Stimulated activated CD4-positive, alpha-beta T cell treated with anti-CD3 and anti-CD28 coated beads, Interleukin-15, amount 100 ng/mL, for 1 hour (primary cell): ENCODE data around the gene SEPTIN1.
"Not testable (repeated sequence)": the region's sequence is repeated elsewhere in the genome, so short reads cannot be mapped to it uniquely, and the experiment has no call there.

Experiments used
- DNase-seq, 2 donors: peaks; one replicate each; pipeline ENCODE4 v3.0.0-alpha.2; 2020; ENCODE audit warnings: low read depth in 1 of 2, low spot score in 1 of 2

Gene SEPTIN1

GRCh38 chr16:30401768-30402425, 19.5 kb upstream of the SEPTIN1 start:
- DNase-seq = no peak

- no peak for DNase-seq
These were observed 17.2 kb upstream of the SEPTIN1 start for GRCh38 chr16:30399435-30400186.

GRCh38 chr16:30398661-30399434, 16.5 kb upstream of the SEPTIN1 start:
- no peak for DNase-seq

- DNase-seq = no peak
These were observed 15.7 kb upstream of the SEPTIN1 start for GRCh38 chr16:30397776-30398660.

GRCh38 chr16:30397056-30397455, 14.7 kb upstream of the SEPTIN1 start:
- no peak for DNase-seq

- DNase-seq = not testable (repeated sequence)
These were observed 14.3 kb upstream of the SEPTIN1 start for GRCh38 chr16:30396627-30397026.

GRCh38 chr16:30395992-30396585, 13.7 kb upstream of the SEPTIN1 start:
- DNase-seq = no peak

GRCh38 chr16:30395155-30395991, 13.0 kb upstream of the SEPTIN1 start, which contains the start of gene ZNF48:
TSS of gene ZNF48 (plus strand) at chr16:30395420. CDS start at chr16:30395795, 375 bp downstream.
- peak in 1 of 2 donors; percentile 58 for DNase-seq

- no peak for DNase-seq
These were observed 12.3 kb upstream of the SEPTIN1 start for GRCh38 chr16:30394592-30395154.

- DNase-seq = no peak
These were observed 1.2 kb upstream of the SEPTIN1 start for GRCh38 chr16:30383521-30383920.

- no peak for DNase-seq
These were observed 895 bp downstream of the SEPTIN1 start for GRCh38 chr16:30381291-30382041.

GRCh38 chr16:30380803-30381208, 1.6 kb downstream of the SEPTIN1 start:
- no peak for DNase-seq

- no peak for DNase-seq
These were observed 2.1 kb downstream of the SEPTIN1 start for GRCh38 chr16:30380072-30380802.

GRCh38 chr16:30379158-30379783, 3.1 kb downstream of the SEPTIN1 start:
- DNase-seq = no peak

GRCh38 chr16:30378236-30379157, 3.9 kb downstream of the SEPTIN1 start:
- DNase-seq = peak; percentile 99 to 100

- peak; percentile 77 to 78 for DNase-seq
These were observed 4.5 kb downstream of the SEPTIN1 start for GRCh38 chr16:30377812-30378235.
